Activated naive CD4-positive, alpha-beta T cell treated with anti-CD3 and anti-CD28 coated beads, Interleukin-2, amount 50 U/mL, for 72 hours (primary cell): ENCODE measurements around the gene LRRC56. TPM values are rescaled to one million over a fixed set of nuclear protein-coding genes. Genes with fewer than 3 reads are reported as not detected.
A peak's percentile ranks its signal among the peaks of the same experiment; 100 is the strongest.

Source experiments
- ATAC-seq, 2 donors: fragments of 150-1000 bp; cut with Tn5 transposase; 2 replicates each; pipeline ENCODE4 v1.10.0; 2021; ENCODE audit warnings: mild to moderate bottlenecking in 2 of 2, moderate library complexity in 2 of 2
- DNase-seq, 2 donors: peaks; one replicate each; pipeline ENCODE4 v3.0.0; 2021 to 2022; ENCODE audit warnings: low spot score in 2 of 2
- H3K27ac Mint-ChIP-seq, 2 donors: one replicate each; pipeline ENCODE4 v1.8.0; 2022; ENCODE audit warnings: mild to moderate bottlenecking in 2 of 2, mixed read lengths in 2 of 2
- H3K36me3 Mint-ChIP-seq, 2 donors: one replicate each; pipeline ENCODE4 v1.8.0; 2022; ENCODE audit warnings: mixed read lengths in 2 of 2
- H3K9me3 Mint-ChIP-seq, 2 donors: one replicate each; pipeline ENCODE4 v1.8.0; 2022; ENCODE audit warnings: mixed read lengths in 2 of 2
- total RNA-seq, 2 donors: library from RNA; stranded (reverse); gene quantifications; one replicate each; pipeline ENCODE4 v1.2.3, GENCODE V29; 2022

LRRC56 gene
- total RNA-seq, 2 donors from 2014 or later: 1.7 to 2.8 TPM

- H3K36me3 Mint-ChIP-seq: peaks cover 15 to 17% of the 10 kb centered on the region in 2 donors
- DNase-seq (no peak), ATAC-seq (no peak)
- peak overlapping the region in 1 of 2 donors; percentile 73 for H3K27ac Mint-ChIP-seq
- H3K9me3 Mint-ChIP-seq: no peaks in the 10 kb centered on the region
Measured at GRCh38 chr11:498297-499181, 38.8 kb upstream of the LRRC56 start.

- Mint-ChIP-seq H3K36me3 (peaks cover 15 to 17% of the 10 kb centered on the region in 2 donors), H3K9me3 (no peaks in the 10 kb centered on the region), H3K27ac (peak overlapping the region; percentile 16 to 36)
- no peak for ATAC-seq
- DNase-seq: no peak
Measured at GRCh38 chr11:499201-500076, 37.9 kb upstream of the LRRC56 start.

GRCh38 chr11:501001-501682, 36.2 kb upstream of the LRRC56 start:
- Mint-ChIP-seq H3K27ac (peak overlapping the region in 1 of 2 donors; percentile 63), H3K36me3 (peaks cover 17 to 18% of the 10 kb centered on the region in 2 donors)

GRCh38 chr11:501683-502287, 35.5 kb upstream of the LRRC56 start:
- peaks cover 17 to 24% of the 10 kb centered on the region in 2 donors for H3K36me3 Mint-ChIP-seq

More at GRCh38 chr11:501001-501682, 36.2 kb upstream of the LRRC56 start:
- DNase-seq (no peak), ATAC-seq (no peak)
- no peaks in the 10 kb centered on the region for H3K9me3 Mint-ChIP-seq

GRCh38 chr11:502288-503178, 34.8 kb upstream of the LRRC56 start:
- Mint-ChIP-seq H3K36me3 (peaks cover 11 to 20% of the 10 kb centered on the region in 2 donors), H3K27ac (no peak overlapping the region)

More at GRCh38 chr11:501683-502287, 35.5 kb upstream of the LRRC56 start:
- DNase-seq: no peak
- H3K9me3 Mint-ChIP-seq: no peaks in the 10 kb centered on the region
- H3K27ac Mint-ChIP-seq: peak overlapping the region in 1 of 2 donors; percentile 63
- ATAC-seq: no peak

GRCh38 chr11:503179-503981, 33.9 kb upstream of the LRRC56 start:
- Mint-ChIP-seq H3K9me3 (no peaks in the 10 kb centered on the region), H3K36me3 (peaks cover 9 to 11% of the 10 kb centered on the region in 2 donors), H3K27ac (no peak overlapping the region)
- ATAC-seq (no peak), DNase-seq (no peak)

More at GRCh38 chr11:502288-503178, 34.8 kb upstream of the LRRC56 start:
- DNase-seq: no peak
- no peaks in the 10 kb centered on the region for H3K9me3 Mint-ChIP-seq
- ATAC-seq: no peak

- peak overlapping the region in 1 of 2 donors; percentile 68 for H3K27ac Mint-ChIP-seq
- ATAC-seq (no peak), DNase-seq (peak in 1 of 2 donors; percentile 38)
- peaks cover 7 to 10% of the 10 kb centered on the region in 2 donors for H3K36me3 Mint-ChIP-seq
- no peaks in the 10 kb centered on the region for H3K9me3 Mint-ChIP-seq
Measured at GRCh38 chr11:504053-504993, 33.0 kb upstream of the LRRC56 start.

- peak overlapping the region; percentile 68 to 97 for H3K27ac Mint-ChIP-seq
- H3K9me3 Mint-ChIP-seq: no peaks in the 10 kb centered on the region
- DNase-seq (no peak), ATAC-seq (no peak)
- H3K36me3 Mint-ChIP-seq: peaks cover 10% of the 10 kb centered on the region in 2 donors
Measured at GRCh38 chr11:504994-505344, 32.4 kb upstream of the LRRC56 start.

- Mint-ChIP-seq H3K9me3 (no peaks in the 10 kb centered on the region), H3K27ac (peak overlapping the region; percentile 97 to 99), H3K36me3 (peaks cover 10 to 13% of the 10 kb centered on the region in 2 donors)
- ATAC-seq (peak; percentile 84 to 85), DNase-seq (peak; percentile 97 to 98)
Measured at GRCh38 chr11:506238-506994, 30.9 kb upstream of the LRRC56 start.

- DNase-seq (peak; percentile 98 to 99), ATAC-seq (peak; percentile 73 to 84)
- H3K27ac Mint-ChIP-seq: peak within 1 kb of the TSS; percentile 97 to 99
- no peaks in the 10 kb centered on the region for H3K9me3 Mint-ChIP-seq
- H3K36me3 Mint-ChIP-seq: peaks cover 10 to 16% of the 10 kb centered on the region in 2 donors
Measured at GRCh38 chr11:506995-507726, 30.2 kb upstream of the LRRC56 start, which contains the start of gene RNH1. RNH1 (minus strand) TSS chr11:507242; CDS start chr11:502162, 5,080 bp downstream.

GRCh38 chr11:507727-508515, 29.4 kb upstream of the LRRC56 start:
- no peaks in the 10 kb centered on the region for H3K9me3 Mint-ChIP-seq
- DNase-seq (no peak), ATAC-seq (no peak)
- peak overlapping the region; percentile 65 to 97 for H3K27ac Mint-ChIP-seq
- peaks cover 10 to 16% of the 10 kb centered on the region in 2 donors for H3K36me3 Mint-ChIP-seq

- H3K27ac Mint-ChIP-seq: no peak overlapping the region
- peaks cover 10 to 16% of the 10 kb centered on the region in 2 donors for H3K36me3 Mint-ChIP-seq
- no peak for DNase-seq
- H3K9me3 Mint-ChIP-seq: no peaks in the 10 kb centered on the region
- ATAC-seq: no peak
Measured at GRCh38 chr11:508956-509355, 28.4 kb upstream of the LRRC56 start.
